OCI-LY1 (cell line): ENCODE measurements around the gene NPAS3.

ENCODE experiments used
- H2AFZ ChIP-seq: fragments of 200-600 bp; sonication (generic), shearing (Covaris generic); 2 replicates; pipeline ENCODE4 v1.6.0; 2014; ENCODE audit warnings: antibody characterized with exemption, mild to moderate bottlenecking, low read length
- H3F3A ChIP-seq: fragments of 200-600 bp; sonication (generic), shearing (Covaris generic); 2 replicates; pipeline ENCODE4 v1.6.0; 2014; ENCODE audit warnings: mild to moderate bottlenecking, antibody characterized with exemption, low read length, moderate library complexity; ENCODE audit not compliant: insufficient read depth
- H3K27ac ChIP-seq: fragments of 200-600 bp; sonication (generic); 2 replicates; pipeline ENCODE4 v1.5.1; 2014; ENCODE audit warnings: low read length, mixed run types, mild to moderate bottlenecking, low read depth; ENCODE audit not compliant: poor library complexity, severe bottlenecking
- H3K27me3 ChIP-seq: fragments of 200-600 bp; sonication (generic); 2 replicates; pipeline ENCODE4 v1.6.0; 2014; ENCODE audit warnings: antibody characterized with exemption, mild to moderate bottlenecking, low read length, moderate library complexity; ENCODE audit not compliant: insufficient read depth
- H3K36me3 ChIP-seq: fragments of 200-600 bp; sonication (generic); 2 replicates; pipeline ENCODE4 v1.6.1; 2014; ENCODE audit warnings: mild to moderate bottlenecking, antibody characterized with exemption, low read length, moderate library complexity, mixed read lengths; ENCODE audit not compliant: insufficient read depth
- H3K4me1 ChIP-seq: fragments of 200-600 bp; sonication (generic); 2 replicates; pipeline ENCODE4 v1.5.1; 2014; ENCODE audit warnings: mild to moderate bottlenecking, low read length, moderate library complexity; ENCODE audit not compliant: insufficient read depth, severe bottlenecking
- H3K4me2 ChIP-seq: fragments of 200-600 bp; sonication (generic), shearing (Covaris generic); 2 replicates; pipeline ENCODE4 v1.6.1; 2014; ENCODE audit warnings: low read length
- H3K4me3 ChIP-seq: fragments of 200-600 bp; sonication (generic); 2 replicates; pipeline ENCODE4 v1.5.1; 2014; ENCODE audit warnings: low read length, low read depth, mild to moderate bottlenecking, mixed read lengths; ENCODE audit not compliant: poor library complexity, severe bottlenecking
- H3K79me2 ChIP-seq: fragments of 200-600 bp; shearing (Covaris generic); 2 replicates; pipeline ENCODE4 v1.6.1; 2016; ENCODE audit warnings: mixed run types, low read length, mixed read lengths; ENCODE audit not compliant: insufficient read depth
- H3K9ac ChIP-seq: fragments of 200-600 bp; sonication (generic), shearing (Covaris generic); 2 replicates; pipeline ENCODE4 v1.6.1; 2014; ENCODE audit warnings: mild to moderate bottlenecking, low read length, mixed read lengths
- H3K9me2 ChIP-seq: fragments of 200-600 bp; sonication (generic), shearing (Covaris generic); 2 replicates; pipeline ENCODE4 v1.6.1; 2014; ENCODE audit warnings: low read depth, mild to moderate bottlenecking, low read length, mixed read lengths
- H3K9me3 ChIP-seq: fragments of 200-600 bp; shearing (Covaris generic); 2 replicates; pipeline ENCODE4 v1.6.1; 2014; ENCODE audit warnings: low read length, mixed read lengths
- H4K20me1 ChIP-seq: fragments of 200-600 bp; sonication (generic), shearing (Covaris generic); 2 replicates; pipeline ENCODE4 v1.6.0; 2016; ENCODE audit warnings: mild to moderate bottlenecking, low read length; ENCODE audit not compliant: insufficient read depth
- EZH2 ChIP-seq: fragments of 200-600 bp; sonication (generic), shearing (Covaris generic); IDR thresholded peaks from 2 replicates; pipeline ENCODE4 v1.8.0; 2017; ENCODE audit warnings: borderline replicate concordance, mixed run types, mild to moderate bottlenecking, antibody characterized with exemption, low read length, moderate library complexity, mixed read lengths
- TF ChIP-seq, protein P1 (sequence below): fragments of 200-600 bp; sonication (generic), shearing (Covaris generic); IDR thresholded peaks from 2 replicates; pipeline ENCODE4 v1.5.1; 2017; ENCODE audit warnings: mild to moderate bottlenecking, antibody characterized with exemption, low read length, moderate library complexity, mixed read lengths

Gene NPAS3

DNA sequence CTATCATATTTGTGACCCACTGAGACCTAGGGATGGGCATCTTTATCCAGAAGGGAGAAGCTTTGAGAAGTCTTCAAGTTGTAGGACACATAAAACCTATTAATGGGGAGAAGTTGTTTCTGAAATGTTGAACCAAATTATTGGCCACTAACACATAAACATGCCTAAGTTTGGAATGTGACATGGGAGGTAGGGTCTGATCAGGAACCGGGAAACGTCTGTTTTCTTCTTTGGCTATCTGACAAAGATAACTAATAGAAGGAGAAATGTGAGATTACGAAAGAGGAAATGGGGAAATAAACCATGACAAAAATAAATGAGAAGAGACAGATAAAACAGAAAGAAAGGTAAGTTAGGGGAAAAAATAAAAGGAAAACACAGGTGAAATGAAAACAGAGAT, 586.9 kb downstream of the NPAS3 start:
- H2AFZ ChIP-seq: no peak overlapping the region
- H3K27ac ChIP-seq: no peak overlapping the region
- H3K36me3 ChIP-seq: no peaks in the 10 kb centered on the region
- no peaks in the 10 kb centered on the region for H3K9me2 ChIP-seq
- H3K9me3 ChIP-seq: no peaks in the 10 kb centered on the region
- no peaks in the 10 kb centered on the region for H3F3A ChIP-seq
- no peak overlapping the region for H3K4me2 ChIP-seq
- no peak for TF ChIP-seq EZH2
- TF ChIP-seq, protein P1, sequence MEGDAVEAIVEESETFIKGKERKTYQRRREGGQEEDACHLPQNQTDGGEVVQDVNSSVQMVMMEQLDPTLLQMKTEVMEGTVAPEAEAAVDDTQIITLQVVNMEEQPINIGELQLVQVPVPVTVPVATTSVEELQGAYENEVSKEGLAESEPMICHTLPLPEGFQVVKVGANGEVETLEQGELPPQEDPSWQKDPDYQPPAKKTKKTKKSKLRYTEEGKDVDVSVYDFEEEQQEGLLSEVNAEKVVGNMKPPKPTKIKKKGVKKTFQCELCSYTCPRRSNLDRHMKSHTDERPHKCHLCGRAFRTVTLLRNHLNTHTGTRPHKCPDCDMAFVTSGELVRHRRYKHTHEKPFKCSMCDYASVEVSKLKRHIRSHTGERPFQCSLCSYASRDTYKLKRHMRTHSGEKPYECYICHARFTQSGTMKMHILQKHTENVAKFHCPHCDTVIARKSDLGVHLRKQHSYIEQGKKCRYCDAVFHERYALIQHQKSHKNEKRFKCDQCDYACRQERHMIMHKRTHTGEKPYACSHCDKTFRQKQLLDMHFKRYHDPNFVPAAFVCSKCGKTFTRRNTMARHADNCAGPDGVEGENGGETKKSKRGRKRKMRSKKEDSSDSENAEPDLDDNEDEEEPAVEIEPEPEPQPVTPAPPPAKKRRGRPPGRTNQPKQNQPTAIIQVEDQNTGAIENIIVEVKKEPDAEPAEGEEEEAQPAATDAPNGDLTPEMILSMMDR: no peak
- H3K4me3 ChIP-seq: no peak overlapping the region
- H4K20me1 ChIP-seq: no peaks in the 10 kb centered on the region
- no peak overlapping the region for H3K9ac ChIP-seq
- H3K79me2 ChIP-seq: no peaks in the 10 kb centered on the region
- no peaks in the 10 kb centered on the region for H3K4me1 ChIP-seq
- no peaks in the 10 kb centered on the region for H3K27me3 ChIP-seq

- Histone ChIP-seq H3K27ac (no peak overlapping the region), H3K4me3 (no peak overlapping the region), H3K27me3 (no peaks in the 10 kb centered on the region), H2AFZ (no peak overlapping the region), H4K20me1 (no peaks in the 10 kb centered on the region), H3K9ac (no peak overlapping the region), H3K9me2 (no peaks in the 10 kb centered on the region), H3K36me3 (no peaks in the 10 kb centered on the region), H3K9me3 (no peaks in the 10 kb centered on the region), H3K79me2 (no peaks in the 10 kb centered on the region), H3K4me2 (no peak overlapping the region), H3F3A (no peaks in the 10 kb centered on the region), H3K4me1 (no peaks in the 10 kb centered on the region)
- no peak for TF ChIP-seq EZH2
- TF ChIP-seq, protein P1: no peak
Observed at GRCh38 chr14:33527023-33527634, 588.5 kb downstream of the NPAS3 start.

DNA sequence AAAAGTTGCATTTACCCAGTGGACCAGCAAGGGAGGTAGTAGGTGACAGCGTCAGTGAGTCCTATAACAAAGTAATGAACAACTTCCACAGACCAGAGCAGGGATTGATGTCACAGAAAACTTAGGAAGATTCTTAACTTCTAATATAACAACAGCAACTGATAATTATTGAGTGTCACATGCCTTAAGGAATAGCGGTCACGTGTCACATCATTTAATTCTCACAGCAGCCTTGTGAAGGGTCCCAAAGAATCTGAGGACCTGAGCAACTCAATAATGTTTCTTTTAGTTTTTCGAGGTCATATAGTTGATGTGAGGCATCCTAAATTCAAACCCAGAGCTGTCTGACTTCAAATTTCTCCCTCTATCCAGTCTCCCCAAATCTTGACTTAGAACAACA, 590.0 kb downstream of the NPAS3 start:
- H3F3A ChIP-seq: no peaks in the 10 kb centered on the region
- H3K9me2 ChIP-seq: no peaks in the 10 kb centered on the region
- H3K4me2 ChIP-seq: no peak overlapping the region
- H3K27me3 ChIP-seq: no peaks in the 10 kb centered on the region
- no peaks in the 10 kb centered on the region for H3K79me2 ChIP-seq
- H3K4me1 ChIP-seq: no peaks in the 10 kb centered on the region
- H2AFZ ChIP-seq: no peak overlapping the region
- no peak overlapping the region for H3K4me3 ChIP-seq
- H3K27ac ChIP-seq: no peak overlapping the region
- no peak for TF ChIP-seq EZH2
- TF ChIP-seq, protein P1: no peak
- no peaks in the 10 kb centered on the region for H3K9me3 ChIP-seq
- no peaks in the 10 kb centered on the region for H4K20me1 ChIP-seq
- H3K36me3 ChIP-seq: no peaks in the 10 kb centered on the region
- H3K9ac ChIP-seq: no peak overlapping the region
